Osteocyte (in vitro differentiated cells): ENCODE data around the gene PAPLN. TPM values are rescaled to one million over a fixed set of nuclear protein-coding genes. Genes with fewer than 3 reads are reported as not detected.

ENCODE experiments used
- DNase-seq: peaks from one replicate; pipeline ENCODE4 v3.0.0; 2021; ENCODE audit warnings: mixed read lengths; ENCODE audit not compliant: unreplicated experiment; ENCODE audit errors: extremely low spot score
- H3K27ac Mint-ChIP-seq: one replicate; pipeline ENCODE4 v1.8.0; 2021; ENCODE audit warnings: mild to moderate bottlenecking, mixed read lengths; ENCODE audit not compliant: unreplicated experiment
- H3K27me3 Mint-ChIP-seq: one replicate; pipeline ENCODE4 v1.8.0; 2021; ENCODE audit warnings: mixed read lengths; ENCODE audit not compliant: unreplicated experiment
- H3K36me3 Mint-ChIP-seq: one replicate; pipeline ENCODE4 v1.8.0; 2021; ENCODE audit warnings: mixed read lengths; ENCODE audit not compliant: unreplicated experiment
- H3K4me1 Mint-ChIP-seq: one replicate; pipeline ENCODE4 v1.8.0; 2021; ENCODE audit warnings: mixed read lengths; ENCODE audit not compliant: unreplicated experiment
- H3K4me3 Mint-ChIP-seq: one replicate; pipeline ENCODE4 v1.8.0; 2021; ENCODE audit warnings: mild to moderate bottlenecking, moderate library complexity, mixed read lengths; ENCODE audit not compliant: unreplicated experiment
- H3K9me3 Mint-ChIP-seq: one replicate; pipeline ENCODE4 v1.8.0; 2021; ENCODE audit warnings: mixed read lengths; ENCODE audit not compliant: unreplicated experiment
- total RNA-seq: library from RNA; stranded (reverse); gene quantifications from 2 replicates; pipeline ENCODE4 v1.2.1, GENCODE V29; 2021
- TF ChIP-seq, protein P1 (sequence below): fragments of 200-600 bp; sonication (generic); IDR thresholded peaks from 2 replicates; pipeline ENCODE4 v1.5.0; 2021; ENCODE audit warnings: antibody characterized with exemption, mild to moderate bottlenecking, moderate library complexity

The PAPLN gene
- total RNA-seq, 1 donor from 2014 or later, result 44.3 TPM

DNA sequence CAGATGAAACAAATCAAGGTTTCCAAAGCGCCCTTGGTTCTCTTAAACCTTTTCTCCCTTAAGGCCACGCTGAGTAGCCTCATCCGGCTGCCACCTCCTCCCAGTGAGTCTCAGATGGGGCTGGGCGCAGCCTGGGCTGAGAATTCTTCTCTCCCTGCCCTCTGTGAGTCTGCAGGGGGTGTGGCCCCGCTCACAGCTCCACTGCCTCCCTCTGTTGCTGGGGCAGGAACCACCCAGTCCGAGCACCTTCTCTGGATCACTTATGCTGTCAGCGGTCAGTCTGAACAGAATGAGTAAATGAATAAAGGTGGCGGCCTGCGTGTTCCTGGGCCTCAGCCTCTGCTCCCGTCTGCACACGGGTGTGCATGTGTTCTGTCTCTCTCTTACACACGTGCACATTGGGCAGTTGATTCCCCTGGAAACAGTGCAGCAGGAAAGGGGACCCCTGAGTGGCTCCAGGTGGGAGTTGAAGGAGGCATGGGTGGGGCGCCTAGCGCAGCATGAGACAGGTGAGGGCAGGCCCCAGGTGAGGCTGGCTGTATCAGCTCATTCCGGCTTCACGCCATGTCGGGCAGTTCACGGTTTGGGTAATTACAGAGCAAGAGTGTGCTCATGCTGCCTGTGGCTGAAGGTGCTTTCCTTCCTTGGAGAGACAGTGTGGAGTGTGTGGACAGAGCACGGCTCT, 4.3 kb downstream of the PAPLN start:
- H3K27ac Mint-ChIP-seq, result peak overlapping the region; percentile 53
- TF ChIP-seq, protein P1, sequence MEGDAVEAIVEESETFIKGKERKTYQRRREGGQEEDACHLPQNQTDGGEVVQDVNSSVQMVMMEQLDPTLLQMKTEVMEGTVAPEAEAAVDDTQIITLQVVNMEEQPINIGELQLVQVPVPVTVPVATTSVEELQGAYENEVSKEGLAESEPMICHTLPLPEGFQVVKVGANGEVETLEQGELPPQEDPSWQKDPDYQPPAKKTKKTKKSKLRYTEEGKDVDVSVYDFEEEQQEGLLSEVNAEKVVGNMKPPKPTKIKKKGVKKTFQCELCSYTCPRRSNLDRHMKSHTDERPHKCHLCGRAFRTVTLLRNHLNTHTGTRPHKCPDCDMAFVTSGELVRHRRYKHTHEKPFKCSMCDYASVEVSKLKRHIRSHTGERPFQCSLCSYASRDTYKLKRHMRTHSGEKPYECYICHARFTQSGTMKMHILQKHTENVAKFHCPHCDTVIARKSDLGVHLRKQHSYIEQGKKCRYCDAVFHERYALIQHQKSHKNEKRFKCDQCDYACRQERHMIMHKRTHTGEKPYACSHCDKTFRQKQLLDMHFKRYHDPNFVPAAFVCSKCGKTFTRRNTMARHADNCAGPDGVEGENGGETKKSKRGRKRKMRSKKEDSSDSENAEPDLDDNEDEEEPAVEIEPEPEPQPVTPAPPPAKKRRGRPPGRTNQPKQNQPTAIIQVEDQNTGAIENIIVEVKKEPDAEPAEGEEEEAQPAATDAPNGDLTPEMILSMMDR, result no peak
- DNase-seq, result no peak
- no peak overlapping the region for H3K4me3 Mint-ChIP-seq
- H3K9me3 Mint-ChIP-seq, result no peaks in the 10 kb centered on the region
- H3K36me3 Mint-ChIP-seq, result peaks cover 3% of the 10 kb centered on the region
- peaks cover 56% of the 10 kb centered on the region for H3K4me1 Mint-ChIP-seq
- no peaks in the 10 kb centered on the region for H3K27me3 Mint-ChIP-seq

DNA sequence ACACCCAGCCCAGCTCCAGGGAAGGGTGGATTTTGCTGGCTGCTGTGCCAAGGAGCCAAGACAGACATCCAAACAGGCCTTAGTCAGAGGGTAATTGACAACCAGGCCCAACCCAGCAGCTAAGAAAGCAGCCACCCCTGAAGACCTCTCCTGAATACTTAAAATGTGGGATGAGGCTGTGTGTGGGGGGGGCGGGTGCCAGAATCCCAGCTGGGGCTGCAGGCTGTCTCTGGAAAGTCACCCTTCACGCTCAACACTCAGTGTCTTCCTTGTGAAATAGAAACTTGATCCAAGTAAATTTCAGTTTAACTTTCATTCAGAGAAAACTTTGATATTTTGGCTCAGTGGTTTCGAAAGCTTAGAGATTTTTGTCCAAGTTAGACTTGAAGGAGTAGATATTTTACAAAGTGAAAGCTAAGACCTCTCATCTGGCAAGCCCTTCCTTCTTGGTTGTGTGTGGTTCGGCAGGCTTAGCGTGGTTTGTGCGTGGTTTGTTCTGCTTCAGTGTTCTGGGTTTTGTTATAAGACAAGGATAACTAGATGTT, 5.1 kb downstream of the PAPLN start:
- H3K4me3 Mint-ChIP-seq, result no peak overlapping the region
- no peaks in the 10 kb centered on the region for H3K27me3 Mint-ChIP-seq
- peaks cover 53% of the 10 kb centered on the region for H3K4me1 Mint-ChIP-seq
- TF ChIP-seq, protein P1, result no peak
- no peak overlapping the region for H3K27ac Mint-ChIP-seq
- H3K36me3 Mint-ChIP-seq, result peaks cover 9% of the 10 kb centered on the region
- no peak for DNase-seq
- no peaks in the 10 kb centered on the region for H3K9me3 Mint-ChIP-seq

DNA sequence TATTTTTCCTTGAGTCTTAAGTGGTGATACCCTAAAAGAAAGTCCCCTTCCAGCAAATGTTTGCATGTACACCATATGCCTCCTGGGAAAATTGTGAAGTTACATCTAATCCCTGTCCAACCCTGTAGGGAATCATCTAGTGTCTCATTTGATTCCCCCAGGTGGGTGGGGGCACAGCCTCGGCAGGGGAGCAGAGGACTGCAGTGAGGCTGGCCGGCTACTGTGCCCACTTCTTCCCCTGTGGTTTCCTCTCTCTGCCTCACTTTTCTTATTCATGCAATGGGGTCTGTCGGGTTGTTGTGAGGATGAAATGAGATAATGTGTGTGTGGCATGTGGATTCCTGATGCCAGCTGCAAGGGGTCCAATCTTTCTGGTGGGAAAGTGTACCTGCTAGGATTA, 6.0 kb downstream of the PAPLN start:
- TF ChIP-seq, protein P1, result no peak
- no peak overlapping the region for H3K27ac Mint-ChIP-seq
- H3K27me3 Mint-ChIP-seq, result no peaks in the 10 kb centered on the region
- no peaks in the 10 kb centered on the region for H3K9me3 Mint-ChIP-seq
- H3K4me3 Mint-ChIP-seq, result no peak overlapping the region
- peaks cover 55% of the 10 kb centered on the region for H3K4me1 Mint-ChIP-seq
- no peak for DNase-seq
- H3K36me3 Mint-ChIP-seq, result peaks cover 11% of the 10 kb centered on the region

DNA sequence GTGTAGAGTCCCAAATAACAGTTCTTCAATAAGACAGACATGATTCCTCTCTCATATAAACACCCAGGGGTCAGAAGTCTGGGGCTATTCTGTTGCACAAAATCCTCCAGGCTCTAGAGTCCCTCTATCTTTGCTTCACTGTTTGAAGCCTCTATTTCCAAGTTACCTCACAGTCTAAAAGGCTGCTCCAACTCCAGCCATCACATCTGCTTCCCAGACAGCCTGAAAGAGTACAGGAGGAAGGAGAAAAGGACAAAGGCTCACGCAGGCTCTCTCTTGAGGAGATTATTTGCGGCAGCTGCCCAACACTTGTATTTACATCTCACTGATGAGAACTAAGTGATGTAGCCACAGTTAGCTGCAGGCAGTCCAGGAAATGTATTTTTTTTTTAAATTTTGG, 6.4 kb downstream of the PAPLN start:
- Mint-ChIP-seq H3K4me1 (peaks cover 51% of the 10 kb centered on the region), H3K4me3 (no peak overlapping the region), H3K27me3 (no peaks in the 10 kb centered on the region), H3K9me3 (no peaks in the 10 kb centered on the region), H3K27ac (no peak overlapping the region), H3K36me3 (peaks cover 11% of the 10 kb centered on the region)
- DNase-seq, result no peak
- TF ChIP-seq, protein P1, result no peak

DNA sequence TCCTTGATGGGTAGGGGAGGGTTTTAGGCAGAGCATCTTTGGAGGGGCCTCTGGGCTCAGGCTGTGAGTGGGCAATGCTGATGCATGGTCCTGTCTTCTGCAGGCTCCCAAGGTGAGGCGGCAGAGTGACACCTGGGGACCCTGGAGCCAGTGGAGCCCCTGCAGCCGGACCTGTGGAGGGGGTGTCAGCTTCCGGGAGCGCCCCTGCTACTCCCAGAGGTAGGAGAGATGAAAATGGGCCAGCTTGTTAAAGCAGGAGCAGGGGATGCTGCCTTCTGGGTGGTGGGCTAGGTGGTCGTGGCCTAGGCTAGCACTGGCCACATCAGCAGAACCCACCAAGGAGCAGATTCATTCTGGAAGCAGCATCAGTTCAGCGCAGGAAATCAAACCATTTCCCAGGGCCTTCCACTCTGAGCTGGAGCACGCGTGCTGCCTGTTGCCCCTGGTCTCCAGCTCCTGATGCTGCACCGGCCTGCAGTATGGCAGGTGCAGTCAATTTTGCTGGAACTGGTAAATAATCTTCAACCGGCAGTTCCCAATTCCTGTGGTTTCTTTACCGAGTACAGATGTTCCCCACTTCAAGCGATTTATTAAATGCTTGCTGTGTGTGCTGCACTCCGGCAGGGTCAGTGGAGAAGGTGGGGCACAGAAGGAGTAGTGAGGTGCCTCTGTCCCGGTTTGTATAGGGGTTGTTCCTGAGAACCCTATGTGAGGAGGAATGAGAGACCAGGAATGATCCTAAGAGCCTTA, 7.4 kb downstream of the PAPLN start:
- H3K4me1 Mint-ChIP-seq, result peaks cover 43% of the 10 kb centered on the region
- no peaks in the 10 kb centered on the region for H3K9me3 Mint-ChIP-seq
- peaks cover 11% of the 10 kb centered on the region for H3K36me3 Mint-ChIP-seq
- no peak for DNase-seq
- no peak overlapping the region for H3K4me3 Mint-ChIP-seq
- TF ChIP-seq, protein P1, result no peak
- H3K27me3 Mint-ChIP-seq, result no peaks in the 10 kb centered on the region
- no peak overlapping the region for H3K27ac Mint-ChIP-seq
